GM13977 (cell line): ENCODE measurements around the gene BCAP31.
A peak's percentile ranks its signal among the peaks of the same experiment; 100 is the strongest.

Source experiments
- DNase-seq: peaks from one replicate; pipeline ENCODE4 v3.0.0; 2012; ENCODE audit warnings: low spot score
- in situ Hi-C: fragments of 300-500 bp; cut with MboI; formaldehyde crosslinking; loops from one replicate; pipeline ENCODE4 v1.12.0; 2022; ENCODE audit warnings: low sequenced_read_pairs, low pct_unique_long_range_greater_than_20kb, mixed read lengths, inconsistent platforms; ENCODE audit not compliant: unreplicated experiment
- TF ChIP-seq, protein P1 (sequence below): IDR thresholded peaks from 2 replicates; pipeline ENCODE4 v1.5.1; 2012; ENCODE audit warnings: mild to moderate bottlenecking, control low read depth; ENCODE audit not compliant: insufficient read depth; ENCODE audit errors: extremely low read depth, missing control alignments

Gene BCAP31

DNA sequence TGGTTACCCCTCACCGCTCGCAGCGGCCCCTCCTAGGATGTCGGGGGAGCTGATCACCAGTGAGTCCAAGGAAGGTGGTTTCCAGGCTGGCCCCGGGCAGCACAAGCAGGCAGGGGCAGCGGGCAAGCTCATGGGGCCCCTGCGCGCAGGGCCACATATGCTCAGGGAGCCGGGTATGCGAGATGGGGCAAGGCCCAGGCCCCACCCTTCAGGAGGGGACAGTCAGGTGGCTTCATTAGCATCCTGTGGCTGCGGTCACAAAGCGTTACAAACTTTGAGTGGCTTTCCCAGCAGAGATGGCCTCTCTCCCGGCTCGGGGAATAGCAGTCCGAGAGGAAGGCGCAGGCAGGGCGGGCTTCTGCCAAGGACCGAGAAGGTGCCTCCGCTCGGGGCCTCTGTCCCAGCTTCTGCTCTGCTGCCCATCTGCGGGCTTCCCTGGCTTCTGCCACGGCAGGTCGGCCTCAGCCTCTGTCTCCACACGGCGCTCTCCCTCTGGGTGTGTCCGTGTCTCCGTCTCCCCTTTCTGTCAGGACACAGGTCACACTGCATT is 13.9 kb upstream of the BCAP31 start:
- TF ChIP-seq, protein P1, sequence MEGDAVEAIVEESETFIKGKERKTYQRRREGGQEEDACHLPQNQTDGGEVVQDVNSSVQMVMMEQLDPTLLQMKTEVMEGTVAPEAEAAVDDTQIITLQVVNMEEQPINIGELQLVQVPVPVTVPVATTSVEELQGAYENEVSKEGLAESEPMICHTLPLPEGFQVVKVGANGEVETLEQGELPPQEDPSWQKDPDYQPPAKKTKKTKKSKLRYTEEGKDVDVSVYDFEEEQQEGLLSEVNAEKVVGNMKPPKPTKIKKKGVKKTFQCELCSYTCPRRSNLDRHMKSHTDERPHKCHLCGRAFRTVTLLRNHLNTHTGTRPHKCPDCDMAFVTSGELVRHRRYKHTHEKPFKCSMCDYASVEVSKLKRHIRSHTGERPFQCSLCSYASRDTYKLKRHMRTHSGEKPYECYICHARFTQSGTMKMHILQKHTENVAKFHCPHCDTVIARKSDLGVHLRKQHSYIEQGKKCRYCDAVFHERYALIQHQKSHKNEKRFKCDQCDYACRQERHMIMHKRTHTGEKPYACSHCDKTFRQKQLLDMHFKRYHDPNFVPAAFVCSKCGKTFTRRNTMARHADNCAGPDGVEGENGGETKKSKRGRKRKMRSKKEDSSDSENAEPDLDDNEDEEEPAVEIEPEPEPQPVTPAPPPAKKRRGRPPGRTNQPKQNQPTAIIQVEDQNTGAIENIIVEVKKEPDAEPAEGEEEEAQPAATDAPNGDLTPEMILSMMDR: no peak
- in situ Hi-C loops: no loop called here
- peak; percentile 9 for DNase-seq

DNA sequence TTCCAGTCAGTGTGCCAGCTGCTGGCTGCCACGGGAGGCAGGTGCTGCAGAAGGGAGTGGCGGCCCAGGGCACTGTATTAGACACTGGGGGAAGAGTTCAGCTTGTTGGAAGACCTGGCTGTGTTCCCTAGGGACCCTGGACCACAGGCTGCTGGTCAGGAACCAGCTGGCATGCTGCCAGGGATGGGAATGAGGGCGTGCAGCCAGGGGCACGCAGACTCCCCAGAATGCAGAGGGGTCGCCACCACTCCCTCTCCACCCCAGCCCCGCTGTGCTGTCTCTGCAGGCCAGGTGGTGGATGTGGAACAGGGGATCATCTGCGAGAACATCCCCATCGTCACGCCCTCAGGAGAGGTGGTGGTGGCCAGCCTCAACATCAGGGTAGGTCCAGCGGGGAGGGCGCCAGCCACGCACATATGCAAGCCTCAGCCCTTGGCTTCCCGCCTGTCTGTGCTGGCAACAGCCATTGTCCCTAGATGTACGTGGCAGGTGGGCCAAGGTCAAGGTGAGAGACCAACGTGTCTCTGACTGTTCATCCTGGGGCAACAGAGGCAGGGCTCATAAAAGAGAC is 12.8 kb upstream of the BCAP31 start:
- in situ Hi-C loops: no loop called here
- DNase-seq: peak; percentile 15
- TF ChIP-seq, protein P1: no peak

DNA sequence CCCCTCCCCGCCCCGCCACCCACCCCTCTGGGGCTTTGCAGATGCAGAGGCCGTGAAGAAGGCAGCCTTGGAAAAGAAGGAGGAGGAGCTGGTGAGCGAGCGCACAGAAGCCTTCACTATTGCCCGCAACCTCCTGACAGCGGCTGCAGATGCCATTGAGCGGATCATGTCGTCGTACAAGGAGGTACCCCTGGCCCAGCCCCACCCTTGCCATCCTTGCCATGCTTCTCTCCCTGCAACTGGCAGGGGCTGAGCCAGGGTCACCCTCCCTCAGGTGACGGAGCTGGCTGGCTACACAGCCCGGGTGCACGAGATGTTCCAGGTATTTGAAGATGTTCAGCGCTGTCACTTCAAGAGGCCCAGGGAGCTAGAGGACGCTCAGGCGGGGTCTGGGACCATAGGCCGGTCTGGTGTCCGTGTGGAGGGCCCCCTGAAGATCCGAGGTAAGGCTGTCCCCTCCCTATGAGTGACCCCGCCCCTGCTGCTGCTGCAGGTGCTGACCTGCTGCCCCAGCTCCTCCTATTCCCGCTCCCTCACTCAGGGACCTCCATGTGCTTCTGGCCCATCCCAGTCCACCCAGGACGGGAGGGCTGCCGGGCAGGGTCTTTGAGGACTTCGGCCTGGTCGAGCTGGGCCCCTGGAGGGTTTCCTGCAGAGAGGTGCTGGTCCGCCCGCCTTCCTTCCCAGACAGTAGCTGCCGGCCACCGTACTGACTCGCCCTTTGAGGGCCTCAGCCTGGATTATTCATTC is 12.1 kb upstream of the BCAP31 start:
- TF ChIP-seq, protein P1: no peak
- peak; percentile 14 for DNase-seq
- in situ Hi-C loops: no loop called here

DNA sequence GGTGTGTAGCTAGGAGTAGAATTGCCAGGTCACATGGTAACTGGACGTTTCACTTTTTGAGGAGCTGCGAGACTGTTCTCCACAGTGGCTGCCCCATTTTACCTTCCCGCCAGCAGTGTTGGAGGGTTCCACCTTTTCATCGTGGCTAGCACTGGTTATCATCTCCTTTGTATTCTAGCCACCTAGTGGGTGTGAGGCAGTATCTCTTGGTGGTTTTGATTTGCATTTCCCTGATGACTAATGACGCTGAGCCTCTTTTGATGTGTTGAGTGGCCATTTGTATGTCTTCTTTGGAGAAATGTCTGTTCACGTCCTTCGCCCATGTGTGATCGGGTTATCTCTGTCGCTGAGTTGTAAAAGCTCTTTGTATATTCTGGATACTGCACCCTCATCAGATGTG is 11.1 kb upstream of the BCAP31 start:
- TF ChIP-seq, protein P1: peak; percentile 18
- in situ Hi-C loops: no loop called here
- peak; percentile 40 for DNase-seq

DNA sequence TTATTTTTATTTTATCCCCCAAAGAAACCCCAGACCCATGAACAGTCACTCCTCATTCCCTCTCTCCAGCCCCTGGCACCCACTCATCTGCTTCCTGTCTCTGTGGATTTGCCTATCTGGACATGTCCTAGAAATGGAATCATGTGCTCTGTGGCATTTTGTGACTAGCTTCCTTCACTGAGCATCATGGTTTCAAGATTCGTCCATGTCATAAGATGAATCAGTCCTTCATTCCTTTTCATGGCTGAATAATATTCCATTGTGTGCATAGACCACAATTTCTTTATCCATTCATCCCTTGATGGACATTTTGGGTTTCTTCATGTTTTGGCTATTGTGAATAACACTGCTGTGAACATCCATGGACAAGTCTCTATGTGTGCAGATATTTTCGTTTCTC is 10.7 kb upstream of the BCAP31 start:
- in situ Hi-C loops: no loop called here
- DNase-seq: peak; percentile 4
- TF ChIP-seq, protein P1: no peak

DNA sequence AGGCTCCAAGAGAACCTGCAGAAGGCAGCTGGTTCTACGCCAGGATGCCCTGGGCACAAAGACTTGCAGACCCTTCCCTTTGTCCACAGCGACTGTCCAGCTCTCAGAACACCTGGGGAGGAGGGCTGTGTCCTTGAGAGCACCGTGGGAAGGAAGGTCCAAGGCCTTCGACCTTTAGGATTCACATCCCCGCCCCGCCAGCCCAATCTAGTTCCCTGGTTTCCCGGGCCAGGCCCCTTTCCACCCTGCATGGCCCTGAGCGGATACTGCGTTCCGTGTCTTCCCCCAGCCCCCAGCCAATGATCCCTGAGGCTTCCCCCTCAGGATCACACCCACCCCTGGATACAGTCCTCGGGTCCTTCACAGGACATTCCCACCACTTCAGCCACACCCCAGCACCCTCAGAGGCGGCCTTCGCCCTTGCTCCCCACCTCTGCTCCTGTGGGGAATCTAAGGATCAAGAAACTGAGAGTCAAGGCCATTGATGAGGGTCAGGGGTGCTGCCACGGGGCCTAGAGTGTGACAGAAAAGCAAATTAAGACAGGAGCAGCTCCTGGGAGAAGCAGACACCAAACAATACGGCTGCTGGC is 9.6 kb upstream of the BCAP31 start:
- no peak for DNase-seq
- TF ChIP-seq, protein P1: no peak
- in situ Hi-C loops: no loop called here
